GM10847 (cell line): ENCODE measurements around the gene DLG2.

Source experiments
- POLR2A ChIP-seq: IDR thresholded peaks from 2 replicates; pipeline ENCODE4 v1.6.1; 2011; ENCODE audit not compliant: insufficient read length; ENCODE audit errors: extremely low read depth

The DLG2 gene

GRCh38 chr11:85086504-85087284, 540.5 kb downstream of the DLG2 start:
- TF ChIP-seq POLR2A = no peak

- no peak for TF ChIP-seq POLR2A
Observed at GRCh38 chr11:85076535-85077330, 550.4 kb downstream of the DLG2 start.

GRCh38 chr11:85062659-85063058, 564.5 kb downstream of the DLG2 start:
- TF ChIP-seq POLR2A = no peak

GRCh38 chr11:85052636-85053035, 574.5 kb downstream of the DLG2 start:
- no peak for TF ChIP-seq POLR2A

GRCh38 chr11:85048801-85049200, 578.3 kb downstream of the DLG2 start:
- no peak for TF ChIP-seq POLR2A

GRCh38 chr11:85045716-85046115, 581.4 kb downstream of the DLG2 start:
- TF ChIP-seq POLR2A = no peak

- TF ChIP-seq POLR2A = no peak
Observed at GRCh38 chr11:85044911-85045310, 582.2 kb downstream of the DLG2 start.

GRCh38 chr11:85042361-85042760, 584.8 kb downstream of the DLG2 start:
- TF ChIP-seq POLR2A = no peak

- TF ChIP-seq POLR2A = no peak
Observed at GRCh38 chr11:85040166-85040565, 587.0 kb downstream of the DLG2 start.

GRCh38 chr11:85029964-85030363, 597.2 kb downstream of the DLG2 start:
- no peak for TF ChIP-seq POLR2A

- TF ChIP-seq POLR2A = no peak
Observed at GRCh38 chr11:85028329-85029101, 598.6 kb downstream of the DLG2 start.

GRCh38 chr11:85027346-85027745, 599.8 kb downstream of the DLG2 start:
- no peak for TF ChIP-seq POLR2A

- no peak for TF ChIP-seq POLR2A
Observed at GRCh38 chr11:85021058-85021457, 606.1 kb downstream of the DLG2 start.

- TF ChIP-seq POLR2A = no peak
Observed at GRCh38 chr11:84993386-84993785, 633.8 kb downstream of the DLG2 start.

GRCh38 chr11:84990141-84990540, 637.0 kb downstream of the DLG2 start:
- TF ChIP-seq POLR2A = no peak

GRCh38 chr11:84981301-84981700, 645.8 kb downstream of the DLG2 start:
- TF ChIP-seq POLR2A = no peak
